Muscle layer of duodenum (tissue), 2 donors: ENCODE results near the gene NAALADL1.
"Not testable (repeated sequence)": the region's sequence is repeated elsewhere in the genome, so short reads cannot be mapped to it uniquely, and the experiment has no call there.

Experiments
- H3K27ac ChIP-seq: one replicate; pipeline ENCODE4 v1.7.0; 2013; ENCODE audit warnings: mild to moderate bottlenecking, low read length
- H3K27me3 ChIP-seq: one replicate; pipeline ENCODE4 v1.7.0; 2013; ENCODE audit warnings: low read depth, mild to moderate bottlenecking, control low read depth, low read length
- H3K36me3 ChIP-seq, 2 donors: one replicate each; pipeline ENCODE4 v1.7.0; 2013; ENCODE audit warnings: low read length in 2 of 2, control low read depth in 1 of 2, mild to moderate bottlenecking in 1 of 2; ENCODE audit not compliant: insufficient read depth in 2 of 2, control insufficient read depth in 1 of 2
- H3K4me1 ChIP-seq, 2 donors: one replicate each; pipeline ENCODE4 v1.7.0; 2013; ENCODE audit warnings: low read length in 2 of 2, mild to moderate bottlenecking in 2 of 2, control low read depth in 1 of 2, moderate library complexity in 1 of 2; ENCODE audit not compliant: insufficient read depth in 2 of 2, control insufficient read depth in 1 of 2
- H3K4me3 ChIP-seq, 2 donors: one replicate each; pipeline ENCODE4 v1.7.0; 2013; ENCODE audit warnings: low read length in 2 of 2, low read depth in 1 of 2, mild to moderate bottlenecking in 1 of 2
- H3K9me3 ChIP-seq, 2 donors: one replicate each; pipeline ENCODE4 v1.7.0; 2013; ENCODE audit warnings: low read length in 2 of 2, control low read depth in 1 of 2, mild to moderate bottlenecking in 1 of 2; ENCODE audit not compliant: control insufficient read depth in 1 of 2
- donor health status: healthy.

Gene NAALADL1

DNA sequence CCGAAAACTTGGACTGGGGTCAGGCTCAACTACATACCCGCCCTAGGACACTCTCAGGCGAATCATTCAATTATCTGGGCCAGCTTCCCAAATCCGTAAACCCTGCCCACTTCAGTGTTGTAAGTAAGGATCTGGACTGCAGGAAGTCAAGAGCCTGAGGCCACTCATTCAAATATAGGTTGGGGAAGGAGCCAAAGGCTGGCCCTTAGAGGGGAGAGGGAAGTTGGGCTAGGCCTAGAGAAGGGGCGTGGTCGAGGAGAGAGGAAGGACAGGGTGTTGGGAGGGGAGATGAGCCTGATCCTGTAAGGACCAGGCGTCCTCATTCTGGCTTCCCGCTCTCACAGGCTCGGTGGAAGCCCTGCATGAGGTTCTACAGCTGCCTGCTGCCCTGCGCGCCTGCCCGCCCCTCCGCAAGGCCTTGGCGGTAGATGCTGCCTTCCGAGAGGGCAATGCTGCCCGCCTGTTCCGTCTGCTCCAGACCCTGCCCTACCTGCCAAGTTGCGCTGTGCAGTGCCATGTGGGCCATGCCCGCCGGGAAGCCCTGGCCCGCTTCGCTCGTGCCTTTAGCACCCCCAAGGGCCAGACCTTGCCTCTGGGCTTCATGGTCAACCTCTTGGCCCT lies 14.4 kb downstream of the NAALADL1 start:
- Histone ChIP-seq H3K9me3 (no peaks in the 10 kb centered on the region), H3K4me3 (no peak overlapping the region), H3K4me1 (peaks cover 0 to 44% of the 10 kb centered on the region in 2 donors), H3K36me3 (peaks cover 4 to 5% of the 10 kb centered on the region in 2 donors), H3K27me3 (no peaks in the 10 kb centered on the region), H3K27ac (no peak overlapping the region)

DNA sequence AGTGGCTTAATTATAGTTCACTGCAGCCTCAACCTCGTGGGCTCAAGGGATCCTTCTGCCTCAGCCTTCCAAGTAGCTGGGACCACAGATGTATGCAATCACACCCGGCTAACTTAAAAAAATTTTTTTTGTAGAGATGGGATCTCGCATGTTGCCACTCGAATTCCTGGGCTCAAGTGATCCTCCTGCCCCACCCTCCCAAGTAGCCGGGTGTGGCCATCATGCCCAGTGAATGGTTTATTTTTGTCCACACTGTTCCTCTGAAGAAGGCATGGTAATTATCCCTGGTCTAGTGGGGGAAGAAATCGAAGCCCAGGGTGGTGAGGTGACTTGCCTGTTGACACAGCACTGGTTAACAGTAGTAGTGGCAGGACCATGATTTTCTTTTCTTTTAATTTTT lies 15.5 kb downstream of the NAALADL1 start:
- Histone ChIP-seq H3K27ac (no peak overlapping the region), H3K4me3 (no peak overlapping the region), H3K9me3 (no peaks in the 10 kb centered on the region), H3K36me3 (peaks cover 8 to 13% of the 10 kb centered on the region in 2 donors), H3K27me3 (no peaks in the 10 kb centered on the region), H3K4me1 (peaks cover 0 to 38% of the 10 kb centered on the region in 2 donors)

DNA sequence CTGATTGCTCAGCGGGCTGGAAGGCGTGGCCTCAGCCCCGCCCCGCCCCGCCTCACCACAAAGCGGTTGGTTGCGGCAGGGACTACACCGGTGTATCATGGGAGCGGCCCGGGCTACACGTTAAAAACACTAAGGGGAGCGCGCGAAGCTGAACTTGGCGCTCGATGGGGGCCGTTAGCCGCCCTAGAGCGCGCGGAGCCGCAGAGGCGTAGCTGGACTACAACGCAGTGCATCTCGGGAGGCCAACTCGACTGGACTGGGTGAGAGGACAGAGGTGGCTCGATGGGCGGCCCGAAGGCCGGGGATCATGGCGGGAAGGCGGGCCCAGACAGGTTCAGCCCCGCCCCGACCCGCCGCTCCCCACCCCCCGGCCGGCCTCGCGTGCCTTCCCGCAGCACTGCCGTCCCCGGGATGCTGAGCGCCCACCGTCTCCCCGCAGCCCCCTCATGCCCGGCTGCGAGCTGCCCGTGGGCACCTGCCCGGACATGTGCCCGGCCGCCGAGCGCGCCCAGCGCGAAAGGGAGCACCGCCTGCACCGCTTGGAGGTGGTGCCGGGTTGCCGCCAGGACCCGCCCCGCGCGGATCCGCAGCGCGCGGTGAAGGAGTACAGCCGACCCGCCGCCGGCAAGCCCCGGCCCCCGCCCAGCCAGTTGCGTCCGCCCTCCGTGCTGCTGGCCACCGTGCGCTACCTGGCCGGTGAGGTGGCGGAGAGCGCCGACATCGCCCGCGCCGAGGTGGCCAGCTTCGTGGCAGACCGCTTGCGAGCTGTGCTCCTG lies 17.3 kb downstream of the NAALADL1 start, which contains the start of gene SAC3D1:
SAC3D1 (plus strand) TSS at position 364 of the 776 bp plus-strand sequence; CDS start at position 447, 83 bp downstream.
- Histone ChIP-seq H3K36me3 (peaks cover 15 to 26% of the 10 kb centered on the region in 2 donors), H3K27ac (peak within 1 kb of the TSS; percentile 51), H3K4me3 (peak within 1 kb of the TSS; percentile 59 to 95), H3K4me1 (peaks cover 0 to 27% of the 10 kb centered on the region in 2 donors), H3K27me3 (no peaks in the 10 kb centered on the region), H3K9me3 (no peaks in the 10 kb centered on the region)

DNA sequence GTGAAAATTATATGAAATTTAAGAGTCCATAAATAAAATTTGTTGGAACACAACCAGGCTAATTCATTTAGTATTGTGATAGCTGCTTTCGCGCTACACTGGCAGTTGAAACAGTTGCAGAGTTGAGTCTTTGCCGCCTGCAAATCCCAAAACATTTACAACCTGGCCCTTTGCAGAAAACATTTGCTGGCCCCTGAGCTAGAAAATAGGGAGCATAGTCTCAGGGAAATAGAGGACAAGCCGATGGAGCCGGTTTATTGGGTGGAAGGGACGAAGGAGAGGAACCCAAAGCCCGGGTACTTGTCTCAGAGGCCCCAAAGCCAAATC lies 17.9 kb downstream of the NAALADL1 start:
- Histone ChIP-seq H3K4me1 (peaks cover 0 to 27% of the 10 kb centered on the region in 2 donors), H3K4me3 (peak overlapping the region; percentile 59 to 95), H3K27ac (peak overlapping the region; percentile 51), H3K9me3 (no peaks in the 10 kb centered on the region), H3K27me3 (no peaks in the 10 kb centered on the region), H3K36me3 (peaks cover 20 to 32% of the 10 kb centered on the region in 2 donors)

DNA sequence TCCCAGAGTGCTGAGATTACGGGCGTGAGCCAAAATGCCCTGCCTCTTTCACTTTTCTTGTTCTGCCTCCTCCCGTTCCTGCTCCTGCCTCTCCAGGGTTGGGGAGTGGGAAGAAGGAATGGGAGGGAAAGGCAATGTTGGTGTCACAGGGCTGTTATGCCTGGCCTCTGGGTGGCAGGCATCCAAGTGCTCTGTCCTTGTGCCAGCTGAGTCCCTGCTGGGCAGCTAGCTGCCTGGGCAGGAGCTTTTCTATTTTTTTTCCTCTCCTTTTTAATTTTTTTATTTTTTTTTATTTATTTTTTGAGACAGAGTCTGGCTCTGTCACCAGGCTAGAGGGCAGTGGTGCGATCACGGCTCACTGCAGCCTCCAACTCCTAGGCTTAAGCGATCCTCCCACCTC lies 21.4 kb downstream of the NAALADL1 start:
- H3K27me3 ChIP-seq = no peaks in the 10 kb centered on the region
- H3K9me3 ChIP-seq = no peaks in the 10 kb centered on the region
- H3K36me3 ChIP-seq = peaks cover 31 to 52% of the 10 kb centered on the region in 2 donors
- no peak overlapping the region for H3K4me3 ChIP-seq
- H3K4me1 ChIP-seq = peaks cover 0 to 13% of the 10 kb centered on the region in 2 donors
- H3K27ac ChIP-seq = no peak overlapping the region

DNA sequence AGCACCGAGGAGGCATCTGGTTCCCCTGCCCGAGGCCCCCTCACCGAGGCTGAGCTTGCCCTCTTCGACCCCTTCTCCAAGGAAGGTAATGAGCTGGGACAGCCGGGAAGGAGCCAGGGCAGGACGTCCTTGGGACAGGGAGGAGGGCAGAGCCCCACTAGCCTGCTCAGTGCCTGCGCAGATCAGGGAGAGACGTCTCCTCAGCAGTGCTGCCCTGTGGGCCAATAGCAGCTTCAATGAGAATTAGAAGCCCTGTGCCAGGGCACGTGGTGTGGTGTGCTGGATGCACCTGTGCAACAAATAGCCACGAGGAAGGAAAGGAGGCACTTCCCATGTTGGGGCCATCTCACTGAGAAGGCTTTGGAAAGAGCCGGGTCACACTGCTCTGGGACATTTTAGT lies 22.8 kb downstream of the NAALADL1 start:
- Histone ChIP-seq H3K4me1 (peaks cover 0 to 8% of the 10 kb centered on the region in 2 donors), H3K27me3 (no peaks in the 10 kb centered on the region), H3K9me3 (no peaks in the 10 kb centered on the region), H3K27ac (no peak overlapping the region), H3K4me3 (no peak overlapping the region), H3K36me3 (peaks cover 31 to 61% of the 10 kb centered on the region in 2 donors)

DNA sequence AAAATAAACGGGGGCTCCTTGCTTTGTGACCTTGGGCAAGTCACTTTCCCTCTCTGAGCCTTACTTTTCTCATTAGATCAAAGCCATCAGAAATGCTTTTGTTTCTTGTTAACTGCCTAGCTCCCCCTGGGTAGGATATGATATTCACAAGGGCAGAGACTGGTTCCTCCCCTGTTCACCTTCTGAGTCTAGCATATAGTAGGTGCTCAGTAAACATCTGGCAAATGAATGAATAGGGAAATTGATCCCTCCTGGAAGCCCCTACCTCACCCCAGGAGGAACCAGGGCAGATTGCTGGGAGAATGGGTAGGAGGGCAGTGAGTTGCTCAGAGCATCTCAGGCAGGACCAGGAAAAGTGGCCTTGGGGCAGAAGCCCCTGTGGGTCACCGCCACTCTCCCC lies 23.9 kb downstream of the NAALADL1 start:
- Histone ChIP-seq H3K4me1 (no peaks in the 10 kb centered on the region), H3K9me3 (no peaks in the 10 kb centered on the region), H3K36me3 (peaks cover 31 to 61% of the 10 kb centered on the region in 2 donors), H3K27ac (no peak overlapping the region), H3K4me3 (no peak overlapping the region), H3K27me3 (no peaks in the 10 kb centered on the region)

DNA sequence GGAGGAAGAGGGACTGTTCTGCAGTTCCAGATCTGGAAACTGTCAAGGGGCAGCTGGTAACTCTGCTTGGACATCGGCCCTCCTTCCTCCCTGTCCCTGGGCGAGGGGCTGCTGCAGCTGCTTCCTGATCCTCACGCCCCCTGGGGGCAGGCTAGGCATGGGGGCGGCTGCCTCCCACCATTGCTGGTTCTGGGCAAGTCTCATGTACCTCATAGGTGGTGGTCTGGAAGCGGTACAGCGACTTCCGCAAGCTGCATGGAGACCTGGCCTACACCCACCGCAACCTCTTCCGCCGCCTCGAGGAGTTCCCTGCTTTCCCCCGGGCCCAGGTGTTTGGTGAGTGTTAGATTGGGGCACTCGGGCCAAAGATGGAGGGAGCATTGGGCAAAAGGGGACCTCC lies 26.1 kb downstream of the NAALADL1 start:
- peaks cover 5 to 11% of the 10 kb centered on the region in 2 donors for H3K4me1 ChIP-seq
- no peak overlapping the region for H3K4me3 ChIP-seq
- no peak overlapping the region for H3K27ac ChIP-seq
- no peaks in the 10 kb centered on the region for H3K9me3 ChIP-seq
- peaks cover 20 to 46% of the 10 kb centered on the region in 2 donors for H3K36me3 ChIP-seq
- H3K27me3 ChIP-seq = no peaks in the 10 kb centered on the region

DNA sequence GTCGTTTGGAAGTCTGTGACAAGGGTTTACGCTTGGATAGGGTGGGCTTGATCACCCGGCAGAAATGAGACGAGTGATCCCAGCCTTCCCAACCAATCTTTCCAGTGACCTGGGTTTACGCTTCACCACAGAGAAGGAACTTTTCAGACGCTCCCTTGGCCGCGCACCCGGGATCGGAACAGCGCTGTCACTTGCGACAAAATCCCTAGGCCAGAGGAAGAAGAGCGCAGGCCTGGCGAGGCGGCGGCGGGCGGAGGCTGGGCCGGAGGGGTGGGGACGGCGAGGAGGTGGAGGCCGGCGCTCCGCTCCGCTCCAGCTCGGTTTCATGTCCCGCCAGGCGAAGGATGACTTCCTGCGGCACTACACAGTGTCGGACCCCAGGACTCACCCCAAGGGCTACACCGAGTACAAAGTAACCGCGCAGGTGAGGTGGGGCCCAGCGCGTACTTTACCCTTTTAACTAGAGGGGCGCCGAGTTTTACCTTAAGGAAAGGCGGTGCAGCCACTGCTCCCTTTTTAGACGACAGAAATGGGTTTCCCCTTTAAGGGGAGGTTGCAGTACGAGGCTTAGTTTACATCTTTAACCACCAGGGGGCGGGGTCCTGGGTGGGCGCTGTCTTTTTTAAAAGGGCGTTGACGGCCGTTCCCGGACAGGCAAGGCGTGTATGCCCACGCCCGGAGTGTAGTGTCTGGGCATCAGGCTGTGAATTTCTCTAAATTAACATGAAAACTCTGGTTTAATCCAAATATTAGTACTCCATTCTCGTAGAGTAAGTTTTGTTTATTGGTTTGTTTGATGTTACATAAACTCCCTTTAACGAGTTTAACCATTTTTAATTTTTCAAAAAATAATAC lies 30.9 kb downstream of the NAALADL1 start, which contains the start of gene SNX15:
SNX15 (plus strand) TSS at position 227 of the 855 bp plus-strand sequence; CDS start at position 326, 99 bp downstream.
- peaks cover 5 to 11% of the 10 kb centered on the region in 2 donors for H3K4me1 ChIP-seq
- no peaks in the 10 kb centered on the region for H3K9me3 ChIP-seq
- peaks cover 4 to 14% of the 10 kb centered on the region in 2 donors for H3K36me3 ChIP-seq
- H3K27me3 ChIP-seq = no peaks in the 10 kb centered on the region
- H3K27ac ChIP-seq = peak within 1 kb of the TSS; percentile 93
- H3K4me3 ChIP-seq = peak within 1 kb of the TSS; percentile 77 to 84

DNA sequence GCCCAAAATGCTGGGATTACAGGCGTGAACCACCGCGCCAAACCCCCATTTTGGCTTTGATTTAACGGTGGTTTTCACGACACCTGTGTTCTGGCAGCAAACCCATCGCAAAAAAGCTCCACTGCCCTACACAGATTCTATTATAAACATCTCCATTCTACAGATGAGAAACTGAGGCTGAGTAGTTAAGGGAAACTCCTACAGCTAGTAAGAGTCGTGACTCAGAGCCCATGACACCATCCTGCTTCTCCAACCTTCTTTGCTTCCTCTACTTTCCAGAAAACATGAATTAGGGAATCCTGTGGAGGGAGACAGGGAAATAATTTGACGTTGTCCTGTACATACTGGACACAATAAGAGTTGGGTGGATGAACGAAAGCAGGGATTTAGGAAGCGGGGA lies 31.5 kb downstream of the NAALADL1 start:
- Histone ChIP-seq H3K27me3 (no peaks in the 10 kb centered on the region), H3K4me1 (peaks cover 5 to 11% of the 10 kb centered on the region in 2 donors), H3K27ac (peak overlapping the region; percentile 93), H3K4me3 (peak overlapping the region; percentile 77 to 84), H3K36me3 (peaks cover 0 to 14% of the 10 kb centered on the region in 2 donors), H3K9me3 (no peaks in the 10 kb centered on the region)

DNA sequence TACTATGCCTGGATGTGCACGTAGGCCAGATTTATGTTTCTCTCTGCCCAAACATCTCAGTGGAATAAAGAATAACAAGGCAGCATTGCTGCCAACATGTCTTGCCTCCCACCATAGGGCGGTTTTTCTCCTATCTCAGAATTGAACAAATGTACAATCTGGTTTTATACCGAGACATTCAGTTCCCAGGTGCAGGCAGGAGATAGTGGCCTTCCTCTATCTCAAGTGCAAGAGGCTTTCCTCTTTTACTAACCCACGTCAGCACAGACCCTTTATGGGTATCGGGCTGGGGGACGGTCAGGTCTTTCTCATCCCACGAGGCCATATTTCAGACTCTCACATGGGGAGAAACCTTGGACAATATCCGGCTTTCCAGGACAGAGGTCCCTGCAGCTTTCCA lies 34.9 kb downstream of the NAALADL1 start:
- H3K36me3 ChIP-seq = peaks cover 4 to 29% of the 10 kb centered on the region in 2 donors
- H3K9me3 ChIP-seq, H3K4me1 ChIP-seq, H3K27me3 ChIP-seq, H3K4me3 ChIP-seq, H3K27ac ChIP-seq: not testable (repeated sequence)
